HG03097 (cell line): ENCODE measurements around the gene ARF6.
"Not testable (repeated sequence)": the region's sequence is repeated elsewhere in the genome, so short reads cannot be mapped to it uniquely, and the experiment has no call there.

ENCODE experiments used
- ATAC-seq: cut with Tn5 transposase; IDR thresholded peaks from one replicate; pipeline ENCODE4 v1.9.1; 2021; ENCODE audit not compliant: unreplicated experiment, low FRiP score

The ARF6 gene

GRCh38 chr14:49936246-49936645 is 43.4 kb downstream of the ARF6 start:
- not testable (repeated sequence) for ATAC-seq

- not testable (repeated sequence) for ATAC-seq
Observed at GRCh38 chr14:49936882-49937281, 44.0 kb downstream of the ARF6 start.

DNA sequence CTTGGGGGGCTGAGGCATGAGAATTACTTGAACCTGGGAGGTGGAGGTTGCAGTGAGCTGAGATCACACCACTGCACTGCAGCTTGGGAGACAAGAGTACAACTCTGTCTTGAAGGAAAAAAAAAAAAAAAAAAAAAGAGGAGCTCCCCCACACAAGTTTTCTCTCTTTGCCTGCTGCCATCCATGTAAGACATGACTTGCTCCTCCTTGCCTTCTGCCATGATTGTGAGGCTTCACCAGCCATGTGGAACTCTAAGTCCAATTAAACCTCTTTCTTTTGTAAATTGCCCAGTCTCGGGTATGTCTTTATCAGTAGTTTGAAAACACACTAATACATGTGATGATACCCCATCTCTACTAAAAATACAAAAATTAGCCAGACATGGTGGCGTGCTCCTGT is 46.3 kb downstream of the ARF6 start:
- ATAC-seq: not testable (repeated sequence)

- ATAC-seq: no peak
Observed at GRCh38 chr14:49939884-49940510, 47.1 kb downstream of the ARF6 start.

DNA sequence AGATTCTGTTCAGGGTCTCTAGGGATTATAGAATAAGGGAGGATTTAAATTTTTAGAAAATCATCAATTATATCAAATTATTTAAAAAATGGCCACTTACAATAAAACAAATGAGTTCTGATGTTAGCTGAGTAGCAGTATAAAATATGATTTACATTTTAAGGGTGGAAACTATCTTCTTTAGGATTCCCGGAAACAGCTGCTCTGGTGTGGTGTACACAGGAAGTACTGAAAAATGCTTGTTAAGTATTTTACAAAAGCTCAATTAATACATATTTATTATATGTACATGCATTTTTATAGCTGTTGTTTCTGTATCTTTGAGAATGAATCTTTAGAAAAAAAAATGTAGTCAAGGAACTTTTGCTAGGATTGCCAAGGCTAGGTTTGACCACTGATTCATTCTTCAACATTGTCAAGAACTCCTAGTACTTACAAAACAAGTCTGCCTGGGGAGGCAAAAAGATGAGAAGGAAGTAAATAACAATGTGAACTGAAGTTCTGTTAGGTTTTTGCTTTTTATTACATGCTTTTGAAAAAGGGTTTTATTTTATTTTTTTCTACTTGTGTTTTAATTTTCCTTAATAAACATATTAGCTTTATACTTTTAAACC is 48.0 kb downstream of the ARF6 start:
- no peak for ATAC-seq

GRCh38 chr14:49942090-49942489 is 49.2 kb downstream of the ARF6 start:
- no peak for ATAC-seq

- ATAC-seq: no peak
Observed at GRCh38 chr14:49944501-49944900, 51.6 kb downstream of the ARF6 start.

DNA sequence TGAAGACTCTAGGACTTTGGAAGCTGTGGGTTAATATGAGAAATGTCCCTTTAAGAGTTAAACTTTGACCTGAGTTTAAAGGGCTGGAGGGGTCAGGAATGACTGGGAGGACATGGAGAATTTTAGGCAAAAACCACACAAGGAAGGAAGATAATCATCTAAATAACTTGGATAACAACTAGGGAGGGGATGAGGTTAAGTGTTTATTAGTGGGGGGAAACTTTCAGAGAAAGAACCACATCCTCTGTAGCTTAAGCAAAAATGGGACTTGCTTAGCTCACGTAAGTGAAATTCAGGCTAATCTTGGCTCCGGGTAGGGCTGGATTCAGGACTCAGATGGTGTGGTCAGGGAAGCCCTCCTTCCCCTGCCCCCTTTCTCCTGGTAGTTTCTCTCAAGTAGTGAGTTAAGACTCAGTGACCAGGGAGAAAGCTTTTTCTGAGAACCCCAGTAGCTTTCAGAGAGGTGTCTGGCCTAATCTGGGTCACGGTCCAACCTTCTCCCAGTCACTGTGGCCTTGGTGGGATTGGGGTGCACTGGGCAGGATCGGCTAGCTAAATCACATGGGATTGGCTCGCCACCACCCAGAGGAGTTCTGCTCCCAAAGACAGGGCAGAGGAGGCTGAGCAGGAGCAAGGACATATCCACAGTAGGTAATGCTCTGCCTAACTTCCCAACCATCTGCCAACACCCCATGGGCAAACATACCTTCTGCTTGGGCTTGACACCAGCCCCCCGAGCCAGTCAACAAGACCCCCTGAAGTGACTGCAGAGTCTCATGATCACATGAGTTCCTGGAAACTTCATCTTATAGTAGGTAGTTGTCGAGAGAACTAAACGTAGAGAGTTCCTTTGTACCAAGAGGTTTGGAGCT is 52.8 kb downstream of the ARF6 start:
- no peak for ATAC-seq
